Activated CD8-positive, alpha-beta memory T cell treated with anti-CD3 and anti-CD28 coated beads, Interleukin-2, amount 50 U/mL, for 24 hours (primary cell): ENCODE measurements around the gene COG2.
"Not testable (repeated sequence)": the region's sequence is repeated elsewhere in the genome, so short reads cannot be mapped to it uniquely, and the experiment has no call there.

Experiments
- DNase-seq: peaks from one replicate; pipeline ENCODE4 v3.0.0-alpha.2; 2020; ENCODE audit errors: extremely low read depth

COG2 gene, protein sequence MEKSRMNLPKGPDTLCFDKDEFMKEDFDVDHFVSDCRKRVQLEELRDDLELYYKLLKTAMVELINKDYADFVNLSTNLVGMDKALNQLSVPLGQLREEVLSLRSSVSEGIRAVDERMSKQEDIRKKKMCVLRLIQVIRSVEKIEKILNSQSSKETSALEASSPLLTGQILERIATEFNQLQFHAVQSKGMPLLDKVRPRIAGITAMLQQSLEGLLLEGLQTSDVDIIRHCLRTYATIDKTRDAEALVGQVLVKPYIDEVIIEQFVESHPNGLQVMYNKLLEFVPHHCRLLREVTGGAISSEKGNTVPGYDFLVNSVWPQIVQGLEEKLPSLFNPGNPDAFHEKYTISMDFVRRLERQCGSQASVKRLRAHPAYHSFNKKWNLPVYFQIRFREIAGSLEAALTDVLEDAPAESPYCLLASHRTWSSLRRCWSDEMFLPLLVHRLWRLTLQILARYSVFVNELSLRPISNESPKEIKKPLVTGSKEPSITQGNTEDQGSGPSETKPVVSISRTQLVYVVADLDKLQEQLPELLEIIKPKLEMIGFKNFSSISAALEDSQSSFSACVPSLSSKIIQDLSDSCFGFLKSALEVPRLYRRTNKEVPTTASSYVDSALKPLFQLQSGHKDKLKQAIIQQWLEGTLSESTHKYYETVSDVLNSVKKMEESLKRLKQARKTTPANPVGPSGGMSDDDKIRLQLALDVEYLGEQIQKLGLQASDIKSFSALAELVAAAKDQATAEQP

DNA sequence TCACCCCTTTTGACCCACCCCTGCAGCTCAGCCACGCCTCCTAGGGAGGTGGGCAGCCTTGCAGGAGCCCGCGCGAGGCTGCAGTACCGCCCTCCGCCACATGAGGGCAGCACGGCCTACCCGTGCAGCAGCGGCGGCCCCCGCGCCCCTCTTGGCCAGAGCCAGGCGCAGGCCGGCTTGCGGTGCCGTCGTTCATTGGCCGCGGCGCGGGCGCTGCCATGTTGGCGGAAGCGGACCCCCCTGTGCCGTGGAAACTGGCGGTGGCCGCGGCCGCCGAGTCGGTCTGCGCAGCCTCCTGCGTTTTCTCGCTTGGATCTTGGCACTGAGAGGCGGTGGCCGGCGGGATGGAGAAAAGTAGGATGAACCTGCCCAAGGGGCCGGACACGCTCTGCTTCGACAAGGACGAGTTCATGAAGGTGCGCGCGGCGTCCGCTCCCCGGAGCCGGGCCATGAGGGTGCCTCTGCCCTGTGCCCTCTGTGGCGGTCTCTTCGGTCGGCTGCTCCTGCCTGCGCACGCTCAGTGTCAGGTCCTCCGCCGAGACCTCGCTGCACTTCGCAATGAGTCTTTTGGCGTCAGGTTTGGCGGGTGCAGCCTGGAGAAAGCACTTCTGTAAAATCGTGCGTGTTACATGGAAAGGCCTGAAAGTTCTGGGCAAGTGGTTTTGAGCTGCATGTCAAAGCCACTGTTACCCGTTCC lies at the start of gene COG2:
Gene COG2, plus strand, starts transcription at position 219 of the 697 bp plus-strand sequence. Its CDS starts 126 bp downstream, at position 345.
- peak; percentile 87 for DNase-seq

DNA sequence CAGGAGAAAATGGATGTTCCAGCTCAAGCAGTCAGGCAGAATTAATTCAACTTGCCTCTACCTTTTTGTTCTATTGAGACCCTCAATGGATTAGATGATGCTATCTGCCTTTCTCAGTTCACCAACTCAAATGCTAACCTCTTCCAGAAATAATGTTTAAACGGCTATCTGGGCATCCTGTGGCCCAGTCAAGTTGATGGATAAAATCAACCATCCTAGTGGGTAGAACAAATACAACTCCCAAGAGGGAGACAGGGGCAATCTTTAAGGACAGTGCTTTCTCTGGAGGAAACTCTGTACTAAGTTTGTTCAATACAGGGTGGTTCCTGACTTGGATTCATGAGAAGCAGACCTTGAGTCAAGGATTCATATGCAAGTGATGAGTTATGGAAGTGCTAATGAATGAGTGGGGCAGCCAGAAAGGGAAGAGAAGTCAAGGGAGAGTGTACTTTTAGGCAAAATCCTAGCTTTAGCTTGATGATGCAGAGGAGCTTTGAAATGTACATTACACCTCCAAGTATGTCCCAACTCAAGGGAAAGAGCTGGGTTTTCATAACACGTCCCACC lies 49.4 kb upstream of the COG2 start:
- DNase-seq: no peak

DNA sequence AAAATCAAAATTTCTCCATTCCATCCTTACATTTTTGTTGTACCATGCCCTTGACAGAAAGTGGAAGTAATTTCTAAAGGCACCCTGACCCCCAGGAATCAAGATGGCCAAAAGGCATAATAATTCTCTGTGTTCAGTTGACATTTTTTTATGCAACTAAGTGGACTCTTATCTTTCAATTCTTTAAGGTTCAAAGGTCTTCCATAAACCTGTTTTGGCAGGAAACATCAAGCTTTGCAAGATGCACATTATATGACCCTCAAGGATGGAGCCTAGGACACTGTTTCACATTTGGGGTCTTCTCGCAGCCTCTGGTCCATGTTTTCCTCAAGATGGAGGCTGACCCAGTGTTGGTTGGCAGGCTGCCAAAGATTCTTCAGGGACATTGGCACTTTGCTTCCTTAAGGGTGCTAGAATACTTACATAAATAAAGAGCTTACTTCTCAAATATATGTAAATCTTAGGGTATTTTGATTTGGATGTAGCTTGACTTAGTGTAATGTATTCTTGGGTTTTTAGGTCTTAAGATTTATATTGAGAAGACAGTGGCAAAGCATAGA lies 48.0 kb upstream of the COG2 start:
- no peak for DNase-seq

DNA sequence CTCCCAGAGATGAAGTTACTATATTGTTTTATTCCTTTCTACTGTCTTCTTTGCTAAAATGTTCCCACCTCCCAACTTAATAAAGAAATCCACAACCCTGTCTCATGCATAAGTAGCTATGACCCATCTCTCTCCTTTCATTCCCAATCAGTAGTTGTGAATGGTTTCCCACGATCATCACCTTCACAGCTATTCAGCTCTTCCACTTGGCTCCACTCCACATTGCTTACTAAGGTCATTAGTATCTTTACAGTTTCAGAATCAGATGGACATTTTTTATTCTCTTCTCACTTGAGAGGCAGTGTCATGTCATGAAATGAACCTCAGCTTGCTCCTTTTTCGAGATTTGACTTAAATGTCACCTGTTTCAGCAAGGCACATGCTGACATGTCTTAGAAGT lies 47.1 kb upstream of the COG2 start:
- no peak for DNase-seq

DNA sequence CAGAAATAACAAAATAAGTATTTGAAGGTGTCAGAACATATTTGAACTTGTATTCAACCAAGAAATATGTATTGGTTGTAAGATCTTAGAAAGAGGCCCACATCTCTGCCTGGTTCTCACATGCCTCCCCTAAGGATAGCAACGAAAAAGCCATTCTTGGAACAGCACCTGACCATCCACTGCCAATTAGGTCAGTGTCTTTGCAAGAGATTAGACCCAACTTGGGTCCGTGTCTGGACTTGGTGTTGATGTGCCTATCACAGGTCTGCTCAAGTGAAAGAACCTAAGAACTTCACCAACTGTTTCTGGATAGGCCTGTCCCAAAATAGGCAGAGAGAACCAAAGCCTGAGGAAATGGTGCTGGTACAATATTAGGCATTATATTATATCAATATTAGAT lies 46.0 kb upstream of the COG2 start:
- no peak for DNase-seq

DNA sequence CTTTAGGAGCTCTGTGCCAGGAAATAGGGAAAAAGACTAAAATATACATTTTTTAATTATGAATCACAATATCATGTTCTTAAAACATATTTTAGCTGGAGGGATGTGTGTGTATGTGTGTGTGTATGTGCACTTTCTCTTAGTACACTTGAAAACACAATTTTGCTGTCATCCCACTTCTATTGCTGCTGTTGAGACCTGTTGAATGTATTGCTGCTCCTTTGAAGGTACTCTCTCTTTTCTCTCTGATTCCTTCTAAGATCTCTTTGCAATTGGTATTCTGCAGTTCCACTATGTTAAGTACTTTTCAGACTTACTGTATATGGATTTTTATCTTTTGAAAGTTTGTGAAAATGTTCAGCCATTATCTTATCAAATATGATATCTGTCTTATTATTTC lies 43.5 kb upstream of the COG2 start:
- no peak for DNase-seq

DNA sequence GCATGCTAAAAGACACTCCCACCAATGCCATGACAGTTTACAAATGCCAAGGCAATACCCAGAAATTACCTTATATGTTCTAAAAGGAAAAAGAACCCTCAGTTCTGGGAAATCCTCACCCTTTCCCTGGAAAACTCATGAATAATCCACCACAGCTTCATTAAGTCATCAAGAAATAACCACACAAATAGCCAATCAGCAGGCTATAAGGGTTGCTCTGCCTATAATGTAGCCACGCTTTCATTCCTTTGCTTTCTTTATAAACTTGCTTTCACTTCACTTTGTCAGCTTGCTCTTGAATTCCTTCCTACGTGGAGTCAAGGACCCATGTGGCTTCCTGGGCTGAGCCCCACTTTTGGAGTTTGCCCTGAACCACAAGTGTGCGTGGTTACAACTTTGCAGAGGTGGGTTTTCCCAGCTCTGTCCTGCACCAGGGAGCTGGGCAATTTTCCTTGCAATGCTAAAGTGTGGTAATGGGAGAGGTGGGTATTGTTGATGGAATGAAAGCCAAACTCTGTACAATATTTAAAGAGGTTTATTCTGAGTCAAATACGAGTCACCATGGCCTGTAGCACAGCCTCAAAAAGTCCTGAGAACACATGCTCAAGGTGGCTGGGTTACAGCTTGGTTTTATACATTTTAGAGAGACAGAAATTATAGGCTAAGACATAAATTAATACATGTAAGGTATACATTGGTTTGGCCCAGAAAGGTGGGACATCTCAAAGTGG lies 42.2 kb upstream of the COG2 start:
- no peak for DNase-seq

DNA sequence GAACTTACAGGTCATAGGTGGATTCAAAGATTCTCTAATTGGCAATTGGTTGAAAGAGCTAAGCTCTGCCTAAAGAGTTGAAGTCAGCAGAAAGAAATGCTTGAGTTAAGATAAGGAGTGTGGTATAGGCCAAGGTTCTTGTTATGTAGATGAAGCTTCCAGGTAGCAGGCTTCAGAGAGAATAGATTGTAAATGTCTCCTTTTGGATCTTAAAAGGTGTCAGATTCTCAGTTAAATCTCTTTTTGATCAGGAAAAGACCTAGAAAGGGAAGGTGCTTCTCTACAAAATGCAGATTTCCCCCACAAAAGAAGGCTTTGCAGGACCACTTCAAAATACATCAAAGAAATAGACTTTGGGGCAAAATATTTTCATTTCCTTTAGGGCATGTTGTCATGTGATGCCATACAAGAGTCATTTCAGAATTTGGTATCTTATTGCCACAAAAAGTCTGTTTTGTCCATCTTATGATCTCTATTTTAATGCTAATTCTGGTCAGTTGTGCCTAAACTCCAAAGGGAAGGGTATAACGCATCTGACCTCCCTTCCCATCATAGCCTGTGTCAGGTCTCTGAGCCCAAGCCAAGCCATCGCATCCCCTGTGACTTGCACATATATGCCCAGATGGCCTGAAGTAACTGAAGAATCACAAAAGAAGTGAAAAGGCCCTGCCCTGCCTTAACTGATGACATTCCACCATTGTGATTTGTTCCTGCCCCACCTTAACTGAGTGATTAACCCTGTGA lies 41.5 kb upstream of the COG2 start:
- DNase-seq: not testable (repeated sequence)

DNA sequence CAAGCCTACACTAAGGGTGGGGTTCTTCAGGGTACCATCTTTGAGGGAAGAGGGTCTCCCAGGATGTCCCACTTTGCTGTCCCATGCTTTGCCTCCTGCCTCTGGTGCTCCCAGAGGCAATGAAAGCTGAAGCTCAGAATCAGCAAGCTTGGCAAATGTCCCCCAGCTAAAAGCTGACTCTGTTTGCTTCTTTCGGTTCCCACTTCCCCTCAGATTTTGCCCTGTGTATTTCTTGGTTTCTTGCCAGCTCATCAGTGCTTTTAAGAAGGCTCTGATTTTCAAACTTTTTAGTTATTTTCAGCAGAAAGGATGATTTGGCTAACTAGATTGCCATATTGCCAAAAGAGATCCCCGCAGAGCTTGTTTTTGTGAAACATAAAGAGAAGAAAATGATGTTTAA lies 33.1 kb upstream of the COG2 start:
- no peak for DNase-seq

DNA sequence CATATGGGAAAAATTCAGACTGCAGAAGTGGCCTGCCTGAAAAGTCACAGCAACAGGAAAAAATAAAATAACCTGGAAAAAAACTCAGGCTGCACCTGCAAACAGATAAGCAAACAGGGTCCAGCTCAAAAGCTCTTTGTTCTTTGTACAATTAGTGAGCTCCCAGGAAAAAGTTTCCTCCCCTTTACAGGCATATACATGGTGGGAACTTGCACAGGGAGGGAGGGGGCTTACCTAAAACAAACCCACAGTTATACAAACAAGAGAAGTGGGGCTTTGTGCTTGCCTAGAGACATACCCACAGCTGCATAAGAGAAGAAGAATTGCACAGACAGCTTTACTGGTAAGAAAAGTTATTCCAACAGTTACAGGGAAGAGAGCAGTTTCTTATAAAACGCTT lies 31.7 kb upstream of the COG2 start:
- DNase-seq: no peak

DNA sequence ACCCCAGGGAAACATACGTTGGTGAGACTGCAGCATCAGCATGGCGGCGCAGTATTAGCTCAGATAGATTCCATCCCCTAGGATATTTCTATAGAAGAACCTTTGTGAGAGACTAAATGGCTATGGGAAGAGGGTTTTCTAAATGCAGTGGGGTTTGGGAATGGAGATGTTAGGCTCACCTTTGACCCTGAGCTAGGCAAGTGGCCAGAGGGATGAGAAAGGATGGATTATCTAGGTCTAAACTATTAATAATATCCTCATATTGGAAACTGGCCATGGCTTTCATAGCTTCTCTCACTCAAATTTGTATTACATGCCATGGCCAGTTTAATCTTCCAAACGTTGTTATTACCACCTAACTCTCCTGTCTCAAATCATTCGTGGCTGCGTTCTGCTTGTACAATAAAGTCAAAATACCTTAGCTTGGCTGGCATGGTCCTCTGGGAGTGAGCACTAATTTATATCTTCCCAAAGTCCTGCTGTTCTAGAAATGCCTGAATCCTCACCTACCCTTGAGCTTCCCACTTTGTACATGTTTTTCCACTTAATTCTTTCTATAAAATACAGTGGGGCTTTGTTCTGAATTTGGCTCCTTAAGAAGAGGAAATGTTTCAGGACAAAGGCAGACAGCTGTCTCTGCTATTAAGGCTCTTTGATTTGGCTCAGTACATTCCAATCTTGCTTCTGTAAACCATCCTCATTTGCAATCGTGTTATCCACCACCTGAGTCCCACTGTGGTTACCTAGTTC lies 31.0 kb upstream of the COG2 start:
- no peak for DNase-seq

DNA sequence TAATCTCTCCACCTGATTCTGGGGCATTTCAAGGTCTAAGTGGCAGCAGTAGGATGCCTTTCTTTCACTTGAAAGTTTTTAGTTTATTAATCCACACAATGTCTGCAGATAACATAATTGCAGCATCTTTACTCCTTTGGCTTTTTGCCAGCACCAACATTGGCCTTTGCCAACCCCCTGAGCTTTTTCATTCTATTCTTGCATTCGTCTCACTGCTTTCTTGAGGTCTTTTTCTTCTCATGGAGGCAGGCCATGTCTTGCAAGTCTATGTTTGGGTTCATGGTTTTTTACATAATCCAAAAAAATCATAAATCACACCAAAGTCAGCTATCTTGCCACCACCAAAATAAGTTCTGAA lies 30.4 kb upstream of the COG2 start:
- DNase-seq: no peak

DNA sequence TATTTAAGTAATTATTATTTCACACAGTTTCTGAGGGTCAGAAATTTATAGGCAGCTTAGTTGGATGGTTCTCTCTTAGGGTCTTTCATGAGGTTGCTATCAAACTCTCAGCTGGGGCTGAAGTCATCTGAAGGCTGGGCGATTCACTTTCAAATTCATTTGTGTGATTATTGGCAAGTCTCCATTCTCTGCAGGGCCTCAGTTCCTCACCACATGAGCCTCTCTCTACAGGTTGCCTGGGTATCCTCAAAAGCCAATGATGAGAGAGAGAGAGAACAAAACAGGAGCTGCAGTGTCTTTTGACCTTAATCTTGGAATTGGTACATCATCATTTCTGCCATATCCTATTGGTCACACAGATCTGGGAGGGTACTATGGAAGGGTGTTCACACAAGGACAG lies 29.6 kb upstream of the COG2 start:
- DNase-seq: no peak

DNA sequence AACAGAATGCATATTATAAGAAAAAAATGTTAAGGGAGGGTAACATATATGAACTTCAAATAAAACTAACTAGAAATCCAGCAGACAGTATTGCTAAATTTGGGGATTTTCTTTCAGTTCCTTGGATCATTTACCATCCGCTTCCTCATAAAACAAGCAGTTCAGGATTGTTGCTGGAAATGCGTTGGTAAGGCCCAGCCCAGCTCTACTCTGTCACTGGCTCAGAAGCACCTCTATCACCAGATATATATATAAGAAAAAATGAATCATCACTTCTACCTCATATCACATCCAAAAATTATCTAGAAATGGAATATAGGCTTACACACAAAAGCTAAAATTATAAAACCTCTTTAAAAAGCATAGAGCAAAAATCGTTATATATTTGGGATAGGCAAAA lies 28.2 kb upstream of the COG2 start:
- DNase-seq: no peak

DNA sequence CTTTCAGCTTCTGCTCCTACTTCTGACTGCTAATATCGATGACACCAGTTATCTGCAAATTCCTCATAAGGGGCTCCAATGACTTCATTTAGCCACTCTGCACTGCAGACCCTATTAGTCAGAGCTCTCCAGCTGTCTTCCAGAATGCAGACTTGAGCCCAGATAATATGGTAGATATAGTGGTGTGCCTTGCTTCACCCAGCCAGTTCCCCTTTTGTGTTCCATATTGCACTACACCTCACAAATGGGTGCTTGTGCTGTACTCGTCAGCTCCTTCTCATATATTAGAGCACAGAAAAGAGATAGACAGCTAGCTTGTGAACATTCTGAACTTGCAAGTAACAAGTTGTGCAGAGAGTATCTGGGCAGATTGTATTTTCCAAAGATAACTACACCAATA lies 23.7 kb upstream of the COG2 start:
- no peak for DNase-seq

DNA sequence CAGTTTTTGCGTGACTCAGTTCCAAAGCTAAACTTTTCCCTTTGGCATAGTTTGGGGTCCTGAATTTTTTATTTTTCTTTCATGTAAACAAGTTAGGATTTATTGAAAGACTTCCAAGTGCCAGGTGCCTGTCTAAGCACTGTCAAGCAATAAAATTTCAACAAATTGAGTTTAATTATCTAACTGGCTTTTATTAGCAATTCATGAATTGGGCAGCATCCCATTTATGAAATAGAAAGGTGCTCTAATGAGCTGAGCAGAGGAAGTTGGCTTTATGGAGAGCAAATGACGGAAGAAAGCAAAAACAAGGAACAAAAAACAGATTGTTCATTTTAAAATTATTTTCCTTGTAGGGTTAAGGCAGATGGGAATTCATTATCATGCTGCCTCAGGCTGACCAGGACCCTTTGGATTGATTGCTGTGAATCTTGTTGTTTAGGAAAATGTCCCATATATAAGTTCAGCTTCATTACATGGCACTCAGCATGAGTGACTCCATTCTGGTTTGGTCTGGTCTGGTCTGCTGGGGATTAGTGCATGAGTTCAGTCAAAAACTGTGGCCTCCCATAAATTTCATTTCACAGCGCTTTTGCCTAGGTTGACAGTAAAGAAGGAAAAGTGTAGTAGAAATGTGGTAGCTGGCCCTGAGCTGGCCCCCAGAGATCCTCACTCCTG lies 21.5 kb upstream of the COG2 start:
- DNase-seq: no peak

DNA sequence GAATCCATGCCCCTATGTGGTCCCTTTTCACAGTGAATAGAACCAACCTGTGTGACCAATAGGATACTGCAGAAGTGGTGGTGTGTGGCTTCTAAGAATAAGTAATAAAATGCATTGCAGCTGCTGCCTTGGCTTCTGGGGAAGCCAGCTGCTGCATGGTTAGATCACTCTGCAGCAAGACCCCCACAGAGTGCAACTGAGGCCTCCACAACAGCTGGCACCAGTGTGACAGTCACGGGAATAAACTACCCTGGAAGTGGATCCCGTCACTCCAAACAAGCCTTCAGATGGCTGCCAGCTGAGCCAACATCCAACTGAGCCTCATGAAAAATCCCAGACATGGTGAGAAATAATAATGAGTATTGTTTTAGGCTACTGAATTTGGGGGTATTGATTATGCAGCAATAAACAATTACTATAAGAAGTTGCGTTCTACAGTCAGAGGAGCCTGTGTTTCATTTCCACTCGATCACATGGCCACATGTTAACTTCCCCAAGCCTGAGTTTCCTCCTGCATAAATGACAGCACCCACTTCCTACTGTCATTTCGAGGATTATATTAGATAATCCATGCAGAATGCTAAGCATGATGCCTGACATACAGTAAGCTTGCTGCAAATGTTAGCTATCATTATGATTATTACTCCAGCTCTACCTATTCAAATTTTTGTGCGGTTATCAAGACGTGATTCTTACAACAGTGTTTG lies 20.8 kb upstream of the COG2 start:
- no peak for DNase-seq

DNA sequence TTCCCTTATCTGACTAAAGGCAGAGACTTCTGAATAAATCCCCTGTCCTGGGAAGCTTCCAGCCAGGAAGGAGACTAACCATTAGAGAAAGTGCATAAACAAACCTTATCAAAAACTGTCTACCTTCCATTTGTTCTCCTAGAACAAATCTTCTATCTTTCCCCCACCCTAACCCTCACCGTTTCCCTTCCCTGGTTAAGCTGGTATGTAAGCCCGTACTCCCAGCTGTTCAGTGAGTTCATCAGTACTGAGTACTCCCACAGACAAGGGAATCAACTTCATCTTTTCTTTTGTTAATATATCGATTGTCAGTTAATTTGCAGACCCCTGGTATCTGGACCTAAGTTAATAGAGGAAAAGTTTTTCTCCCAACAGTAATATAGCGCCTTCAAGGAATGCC lies 20.1 kb upstream of the COG2 start:
- no peak for DNase-seq
